Peyer's patch (tissue), 4 donors: ENCODE results near the gene ELFN1. TPM values are rescaled to one million over a fixed set of nuclear protein-coding genes. Genes with fewer than 3 reads are reported as not detected.

Source experiments
- DNase-seq, 3 donors: peaks; one replicate each; pipeline ENCODE4 v3.0.0-alpha.2; 2017 to 2019
- H3K27ac ChIP-seq, 4 donors: fragments of 200-600 bp; sonication (generic); one replicate each; pipeline ENCODE4 v1.5.1; 2016 to 2019
- H3K27me3 ChIP-seq, 2 donors: fragments of 200-600 bp; sonication (generic); one replicate each; pipeline ENCODE4 v1.5.1; 2019
- H3K36me3 ChIP-seq, 3 donors: fragments of 200-600 bp; sonication (generic); one replicate each; pipeline ENCODE4 v1.5.1; 2016 to 2019
- H3K4me1 ChIP-seq, 4 donors: fragments of 200-600 bp; sonication (generic); one replicate each; pipeline ENCODE4 v1.5.1; 2016 to 2019
- H3K4me3 ChIP-seq, 4 donors: fragments of 200-600 bp; sonication (generic); 1 replicate in 3 of 4; 2 replicates in 1 of 4; pipeline ENCODE4 v1.5.1; 2016 to 2019; ENCODE audit warnings: mild to moderate bottlenecking in 1 of 4
- H3K9me3 ChIP-seq, 4 donors: fragments of 200-600 bp; sonication (generic); one replicate each; pipeline ENCODE4 v1.5.1; 2016 to 2019; ENCODE audit warnings: mild to moderate bottlenecking in 1 of 4
- POLR2A ChIP-seq, 2 donors: fragments of 450-650 bp; IDR thresholded peaks; one replicate each; pipeline ENCODE4 v1.5.1; 2017; ENCODE audit warnings: antibody characterized with exemption in 2 of 2, mild to moderate bottlenecking in 2 of 2, moderate library complexity in 2 of 2
- total RNA-seq, 4 donors: library from RNA; depleted of rRNA; stranded (reverse); fragments of >200 nt; gene quantifications; one replicate each; pipeline ENCODE4 v1.1.0, GENCODE V29; 2016
- TF ChIP-seq, protein P1 (sequence below), 6 experiments: fragments of 450-650 bp in 4 of 6; fragments of 200-600 bp in 2 of 6; sonication (generic) in 1 of 6; IDR thresholded peaks; one replicate each; pipeline ENCODE4 v1.5.1; 2017 to 2019; ENCODE audit warnings: antibody characterized with exemption in 6 of 6, mild to moderate bottlenecking in 3 of 6, moderate library complexity in 1 of 6

The ELFN1 gene
- total RNA-seq, 4 donors from 2014 or later: 0.80 TPM; not detected in 3

DNA sequence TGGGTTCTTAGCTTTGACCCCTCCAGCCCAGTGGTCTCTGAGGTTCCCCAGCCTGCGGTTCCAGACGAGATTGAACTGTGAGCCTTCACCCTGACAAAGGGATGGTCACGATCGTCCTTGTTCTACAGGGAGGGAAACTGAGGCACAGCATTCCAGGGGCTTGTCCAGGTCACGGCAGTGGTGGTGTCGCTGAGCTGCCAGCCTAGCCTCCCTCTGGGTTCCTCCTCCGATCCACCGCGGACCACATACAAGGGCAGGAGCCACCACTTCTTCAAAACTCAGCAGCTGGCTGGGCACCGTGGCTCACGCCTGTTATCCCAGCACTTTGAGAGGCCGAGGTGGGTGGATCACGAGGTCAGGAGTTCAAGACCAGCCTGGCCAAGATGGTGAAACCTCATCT lies 35.8 kb downstream of the ELFN1 start:
- Histone ChIP-seq H3K9me3 (peaks cover 0 to 14% (median 3%) of the 10 kb centered on the region in 4 donors), H3K4me3 (no peak overlapping the region), H3K36me3 (no peaks in the 10 kb centered on the region), H3K4me1 (no peaks in the 10 kb centered on the region), H3K27me3 (no peaks in the 10 kb centered on the region), H3K27ac (no peak overlapping the region)
- DNase-seq: peak in 1 of 3 donors; percentile 33
- no peak for TF ChIP-seq POLR2A (IDR thresholded peaks at IDR 0.05)
- TF ChIP-seq, protein P1, sequence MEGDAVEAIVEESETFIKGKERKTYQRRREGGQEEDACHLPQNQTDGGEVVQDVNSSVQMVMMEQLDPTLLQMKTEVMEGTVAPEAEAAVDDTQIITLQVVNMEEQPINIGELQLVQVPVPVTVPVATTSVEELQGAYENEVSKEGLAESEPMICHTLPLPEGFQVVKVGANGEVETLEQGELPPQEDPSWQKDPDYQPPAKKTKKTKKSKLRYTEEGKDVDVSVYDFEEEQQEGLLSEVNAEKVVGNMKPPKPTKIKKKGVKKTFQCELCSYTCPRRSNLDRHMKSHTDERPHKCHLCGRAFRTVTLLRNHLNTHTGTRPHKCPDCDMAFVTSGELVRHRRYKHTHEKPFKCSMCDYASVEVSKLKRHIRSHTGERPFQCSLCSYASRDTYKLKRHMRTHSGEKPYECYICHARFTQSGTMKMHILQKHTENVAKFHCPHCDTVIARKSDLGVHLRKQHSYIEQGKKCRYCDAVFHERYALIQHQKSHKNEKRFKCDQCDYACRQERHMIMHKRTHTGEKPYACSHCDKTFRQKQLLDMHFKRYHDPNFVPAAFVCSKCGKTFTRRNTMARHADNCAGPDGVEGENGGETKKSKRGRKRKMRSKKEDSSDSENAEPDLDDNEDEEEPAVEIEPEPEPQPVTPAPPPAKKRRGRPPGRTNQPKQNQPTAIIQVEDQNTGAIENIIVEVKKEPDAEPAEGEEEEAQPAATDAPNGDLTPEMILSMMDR (IDR thresholded peaks at IDR 0.05): no peak

DNA sequence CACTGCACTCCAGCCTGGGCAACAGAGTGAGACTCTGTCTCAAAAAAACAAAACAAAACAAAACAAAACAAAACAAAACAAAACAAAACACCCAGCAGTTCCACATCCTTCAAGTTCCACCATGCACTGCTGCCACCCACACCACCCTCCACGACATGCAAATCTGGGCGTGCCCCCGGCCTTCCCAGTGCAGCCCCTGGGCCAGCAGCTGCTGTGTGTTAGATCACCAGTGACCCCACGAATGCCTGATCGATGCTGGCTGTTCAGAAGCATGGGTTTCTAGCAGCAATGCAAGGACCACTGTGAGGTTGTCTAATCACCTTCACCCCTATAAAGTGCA lies 36.3 kb downstream of the ELFN1 start:
- no peaks in the 10 kb centered on the region for H3K36me3 ChIP-seq
- no peaks in the 10 kb centered on the region for H3K4me1 ChIP-seq
- no peaks in the 10 kb centered on the region for H3K27me3 ChIP-seq
- TF ChIP-seq, protein P1 (IDR thresholded peaks at IDR 0.05): no peak
- no peak for TF ChIP-seq POLR2A (IDR thresholded peaks at IDR 0.05)
- no peak for DNase-seq
- no peak overlapping the region for H3K4me3 ChIP-seq
- no peak overlapping the region for H3K27ac ChIP-seq
- peaks cover 0 to 14% (median 3%) of the 10 kb centered on the region in 4 donors for H3K9me3 ChIP-seq

DNA sequence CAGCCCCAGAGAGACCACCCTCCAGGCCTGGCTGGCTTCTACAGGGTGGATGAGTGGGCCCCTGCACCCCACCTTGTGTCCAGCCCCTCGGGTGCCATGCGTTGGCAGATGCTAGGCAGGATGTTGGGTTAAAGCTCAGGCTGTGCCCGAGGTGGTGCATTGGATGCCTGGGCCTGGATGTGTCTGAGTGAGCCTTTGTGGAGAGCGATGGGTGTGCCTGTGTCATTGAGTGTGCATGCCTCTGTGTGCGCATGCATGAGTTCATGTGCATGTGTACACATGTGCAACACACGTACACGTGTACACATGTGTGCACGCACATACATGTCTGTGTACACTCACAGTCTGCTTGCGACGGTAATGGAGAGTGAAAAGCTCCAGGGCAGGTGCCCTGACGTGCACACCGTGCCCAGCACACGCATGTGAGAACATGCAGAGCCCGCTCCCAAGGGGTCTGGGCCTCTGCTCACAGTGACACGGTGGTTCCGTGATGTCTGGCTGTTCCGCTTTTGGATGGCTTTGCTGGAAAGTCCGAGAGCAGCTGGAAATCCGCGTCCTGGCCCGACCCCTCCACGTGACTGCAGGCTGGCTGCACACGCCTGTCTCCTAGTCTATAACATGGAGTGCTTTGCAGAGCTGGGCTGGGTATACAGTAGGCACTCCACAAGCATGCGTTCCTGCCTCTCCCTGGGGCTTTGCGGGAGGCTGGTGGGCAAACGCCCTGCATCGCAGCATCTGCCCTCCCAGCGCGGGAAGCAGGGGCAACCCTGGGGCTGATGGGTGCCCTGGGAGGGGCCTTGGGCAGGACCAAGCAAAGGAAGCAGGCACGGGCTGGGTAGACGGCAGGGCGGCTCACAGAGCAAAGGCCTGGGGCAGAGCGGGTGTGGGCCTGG lies 36.9 kb downstream of the ELFN1 start:
- Histone ChIP-seq H3K9me3 (peaks cover 0 to 13% (median 3%) of the 10 kb centered on the region in 4 donors), H3K4me1 (no peaks in the 10 kb centered on the region), H3K27me3 (no peaks in the 10 kb centered on the region), H3K27ac (no peak overlapping the region), H3K4me3 (no peak overlapping the region), H3K36me3 (no peaks in the 10 kb centered on the region)
- DNase-seq: peak in 2 of 3 donors; percentile 26 to 32
- TF ChIP-seq, protein P1 (IDR thresholded peaks at IDR 0.05): no peak
- no peak for TF ChIP-seq POLR2A (IDR thresholded peaks at IDR 0.05)

DNA sequence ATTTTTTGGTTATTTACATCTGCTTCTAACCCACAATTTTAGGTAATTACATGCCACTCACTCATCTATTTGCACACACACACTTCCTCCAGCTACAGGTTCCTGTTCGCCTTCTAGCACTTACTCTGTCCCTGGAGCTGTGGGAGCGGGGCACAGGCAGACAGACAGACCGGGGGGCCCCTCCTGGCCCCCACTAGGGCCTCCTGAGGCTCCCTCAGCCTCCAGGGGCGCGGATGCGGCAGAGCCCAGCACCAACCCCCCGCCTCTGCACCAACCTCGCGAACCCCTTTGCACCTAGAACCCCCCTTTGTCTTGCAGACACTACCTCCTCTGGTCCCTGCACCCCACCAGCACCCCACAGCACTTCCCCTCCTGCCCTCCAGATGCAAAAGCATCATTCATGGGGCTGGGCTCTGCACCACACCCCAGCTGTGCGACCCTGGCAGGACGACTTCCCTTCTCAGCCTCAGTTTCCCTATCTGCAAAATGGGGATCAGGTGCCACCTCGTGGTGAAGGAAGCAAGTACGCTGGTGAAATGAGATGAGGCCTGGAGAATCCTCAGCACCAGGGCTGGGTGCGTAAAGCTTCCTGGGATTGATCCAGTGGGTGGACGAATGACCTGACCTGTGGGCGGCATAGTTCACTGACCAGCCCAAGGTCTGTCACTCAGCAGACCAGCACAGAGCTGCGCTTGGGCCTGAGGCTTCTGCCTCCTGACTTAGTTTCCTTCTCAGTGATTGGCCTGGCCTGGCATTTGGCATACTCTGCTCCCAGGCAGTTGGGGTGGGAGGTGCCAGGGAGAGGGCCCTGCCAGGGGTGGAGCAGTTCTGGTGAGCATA lies 37.9 kb downstream of the ELFN1 start:
- H3K27ac ChIP-seq: no peak overlapping the region
- peaks cover 0 to 6% (median 2%) of the 10 kb centered on the region in 4 donors for H3K9me3 ChIP-seq
- DNase-seq: peak in 2 of 3 donors; percentile 24 to 30
- H3K4me3 ChIP-seq: no peak overlapping the region
- H3K4me1 ChIP-seq: no peaks in the 10 kb centered on the region
- no peaks in the 10 kb centered on the region for H3K36me3 ChIP-seq
- H3K27me3 ChIP-seq: no peaks in the 10 kb centered on the region
- TF ChIP-seq POLR2A (IDR thresholded peaks at IDR 0.05): no peak
- TF ChIP-seq, protein P1 (IDR thresholded peaks at IDR 0.05): no peak

DNA sequence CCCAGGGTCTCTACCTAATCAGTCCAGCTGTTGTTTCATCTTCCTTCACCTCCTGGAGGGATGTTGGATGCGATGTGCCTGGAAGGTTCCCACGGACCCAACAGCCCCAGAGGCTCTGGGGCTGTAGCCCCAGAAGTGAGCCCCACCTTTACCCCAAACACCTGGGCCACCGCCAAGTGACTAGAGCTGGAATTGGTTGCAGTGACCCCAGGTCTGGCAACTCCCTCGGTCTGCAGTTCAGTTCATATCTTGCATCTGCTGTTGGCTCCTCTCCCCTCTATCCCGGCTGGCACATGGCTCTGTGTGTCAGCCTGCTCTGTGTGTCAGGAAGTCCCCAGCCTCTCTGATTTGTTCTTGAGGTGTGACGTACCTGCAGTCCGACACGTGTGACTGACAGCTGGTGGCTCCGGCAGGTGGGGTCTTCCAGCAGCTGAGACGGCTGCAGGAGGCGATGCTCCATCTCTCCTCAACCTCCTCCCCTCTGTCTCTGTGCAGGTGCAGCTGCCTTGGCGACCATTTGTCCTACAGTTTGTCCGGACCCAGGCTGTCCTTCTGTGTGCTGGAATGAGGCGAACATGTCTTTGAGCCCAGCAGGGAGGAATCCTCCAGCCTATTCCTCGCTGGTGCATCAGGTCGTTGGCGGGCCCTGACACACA lies 38.6 kb downstream of the ELFN1 start:
- Histone ChIP-seq H3K36me3 (no peaks in the 10 kb centered on the region), H3K27me3 (no peaks in the 10 kb centered on the region), H3K27ac (no peak overlapping the region), H3K4me3 (no peak overlapping the region), H3K9me3 (peaks cover 0 to 6% (median 2%) of the 10 kb centered on the region in 4 donors), H3K4me1 (no peaks in the 10 kb centered on the region)
- peak in 2 of 3 donors; percentile 35 to 43 for DNase-seq
- TF ChIP-seq, protein P1 (IDR thresholded peaks at IDR 0.05): no peak
- TF ChIP-seq POLR2A (IDR thresholded peaks at IDR 0.05): no peak
